ENCODE measurements around the gene CASKIN2.
"Not testable (repeated sequence)": the region's sequence is repeated elsewhere in the genome, so short reads cannot be mapped to it uniquely, and the experiment has no call there.

Gene CASKIN2

DNA sequence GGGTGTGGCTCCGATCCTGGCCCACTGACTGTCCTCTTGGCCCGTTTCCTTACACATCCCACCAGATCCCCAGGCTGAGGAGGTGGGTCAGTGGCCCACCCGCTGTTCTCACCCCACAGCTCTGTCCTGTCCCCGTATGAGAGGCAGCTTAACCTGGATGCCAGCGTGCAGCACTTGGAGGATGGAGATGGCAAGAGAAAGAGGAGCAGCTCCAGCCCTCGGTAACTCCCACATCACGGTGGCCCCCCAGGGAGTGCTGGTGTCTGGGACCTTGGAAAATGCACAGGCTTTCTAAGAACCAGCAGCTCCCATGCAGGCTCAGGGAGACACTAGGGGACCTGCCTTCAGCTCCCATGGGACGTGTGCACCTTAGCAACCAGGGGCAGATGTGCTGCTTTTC, 6.0 kb upstream of the CASKIN2 start:
- no peak for DNase-seq

DNA sequence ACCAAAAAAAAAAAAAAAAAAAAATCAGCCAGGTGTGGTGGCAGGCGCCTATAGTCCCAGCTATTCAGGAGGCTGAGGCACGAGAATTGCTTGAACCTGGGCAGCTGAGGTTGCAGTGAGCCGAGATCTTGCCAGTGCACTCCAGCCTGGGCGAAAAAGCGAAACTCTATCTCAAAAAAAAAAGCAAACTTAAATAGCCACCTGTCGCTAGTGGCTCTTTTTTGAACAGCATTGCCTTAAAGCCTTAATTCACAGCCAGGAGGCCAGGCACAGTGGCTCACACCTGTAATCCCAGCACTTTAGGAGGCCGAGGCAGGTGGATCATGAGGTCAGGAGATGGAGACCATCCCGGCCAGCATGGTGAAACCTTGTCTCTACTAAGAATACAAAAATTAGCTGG, 5.1 kb upstream of the CASKIN2 start:
- DNase-seq: not testable (repeated sequence)

DNA sequence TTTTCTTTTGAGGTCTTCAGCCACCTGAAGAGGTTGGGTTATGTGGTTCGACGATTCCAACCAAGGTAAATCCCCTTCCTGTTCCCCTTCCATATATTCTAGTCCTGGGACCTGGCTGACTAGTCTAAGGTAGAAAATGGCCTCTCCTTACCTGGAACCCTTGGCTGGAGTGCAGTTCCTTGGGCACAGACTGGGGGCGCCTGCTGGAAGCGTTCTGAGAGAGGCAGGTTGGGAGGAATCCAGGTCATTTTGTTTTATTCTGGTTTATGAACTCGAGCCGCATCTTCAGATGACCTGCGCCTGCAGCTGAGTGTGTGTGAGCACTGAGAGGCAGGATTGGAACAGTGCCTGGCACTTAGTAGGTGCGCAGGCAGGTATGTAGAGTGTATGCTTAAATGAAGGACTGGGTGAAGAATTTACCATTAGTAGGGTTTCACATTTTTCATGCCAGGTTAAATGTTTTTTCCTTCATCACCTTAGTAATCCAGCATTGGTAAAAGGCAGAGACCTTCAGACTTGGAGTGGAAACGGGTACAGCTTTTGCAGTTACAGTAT, 3.7 kb upstream of the CASKIN2 start:
- DNase-seq: no peak

DNA sequence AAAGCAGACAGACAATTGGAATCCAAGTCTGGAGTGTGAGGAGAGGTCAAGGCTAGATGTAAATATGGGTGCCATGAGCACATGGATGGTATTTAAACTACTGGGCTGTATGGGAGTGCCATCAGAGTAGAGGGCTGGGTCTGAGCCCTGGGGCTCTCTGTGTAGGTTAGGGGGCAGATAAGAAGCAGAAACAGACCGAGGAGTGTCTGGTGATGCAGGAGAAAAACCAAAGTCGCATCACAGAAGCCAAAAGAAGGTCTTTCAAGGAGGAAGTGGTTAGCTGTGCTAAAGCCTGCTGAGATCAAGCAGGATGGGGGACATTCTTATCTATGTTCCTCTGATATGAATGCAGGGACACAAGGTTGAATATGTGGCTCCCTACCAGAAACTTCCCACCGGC, 2.9 kb upstream of the CASKIN2 start:
- no peak for DNase-seq

DNA sequence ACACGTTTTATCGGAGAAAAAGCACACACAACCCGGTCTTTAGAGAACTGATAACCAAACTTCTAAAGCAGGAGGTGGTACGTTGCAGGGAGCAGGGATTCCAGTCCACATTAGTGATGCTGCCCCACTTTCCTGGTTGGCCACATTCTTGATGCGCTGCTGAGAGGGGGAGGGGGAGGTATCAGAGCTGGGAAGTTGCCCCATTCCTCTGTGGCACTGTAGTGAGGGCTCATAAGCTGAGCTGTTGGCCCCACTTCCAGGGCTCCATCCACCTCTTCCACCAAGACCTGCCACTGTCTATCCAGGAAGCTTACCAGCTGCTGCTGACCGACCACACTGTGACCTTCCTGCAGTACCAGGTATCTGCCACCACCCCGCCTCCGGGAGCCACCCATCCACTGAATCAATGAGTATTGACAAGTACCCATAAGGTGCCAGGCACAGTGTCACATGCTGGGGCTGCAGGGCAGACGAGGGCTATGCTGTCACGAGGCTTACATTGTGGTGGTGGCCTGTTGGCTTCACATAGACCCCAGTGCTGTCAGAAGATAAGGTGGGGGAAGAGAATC, 2.0 kb upstream of the CASKIN2 start:
- no peak for DNase-seq

DNA sequence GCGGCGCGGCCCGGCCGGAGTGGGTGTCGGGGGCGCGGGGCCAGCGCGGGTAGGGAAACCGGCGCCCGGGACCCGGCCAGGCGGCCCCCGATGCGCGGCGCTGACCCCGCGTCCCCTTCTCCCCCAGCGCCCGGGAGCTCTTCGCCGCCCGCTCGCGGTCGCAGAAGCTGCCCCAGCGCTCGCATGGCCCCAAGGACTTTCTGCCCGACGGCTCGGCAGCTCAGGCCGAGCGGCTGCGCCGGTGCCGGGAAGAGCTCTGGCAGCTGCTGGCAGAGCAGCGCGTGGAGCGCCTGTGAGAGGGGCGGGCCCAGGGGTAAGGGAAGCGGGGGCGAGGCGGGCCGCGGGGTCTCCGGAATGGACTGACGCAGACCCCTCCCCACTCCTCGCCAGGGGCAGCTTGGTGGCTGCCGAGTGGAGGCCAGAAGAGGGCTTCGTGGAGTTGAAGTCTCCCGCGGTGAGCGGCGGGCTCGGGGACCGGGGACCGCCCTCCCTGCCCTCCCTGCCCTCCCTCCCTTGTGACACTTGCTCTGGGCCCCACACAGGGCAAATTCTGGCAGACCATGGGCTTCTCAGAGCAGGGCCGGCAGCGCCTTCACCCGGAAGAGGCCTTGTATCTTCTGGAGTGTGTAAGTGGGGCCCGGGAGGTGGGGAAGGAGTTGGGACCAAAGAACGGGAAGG, 1.4 kb upstream of the CASKIN2 start:
- peak in 1 of 2 donors; percentile 41 for DNase-seq

DNA sequence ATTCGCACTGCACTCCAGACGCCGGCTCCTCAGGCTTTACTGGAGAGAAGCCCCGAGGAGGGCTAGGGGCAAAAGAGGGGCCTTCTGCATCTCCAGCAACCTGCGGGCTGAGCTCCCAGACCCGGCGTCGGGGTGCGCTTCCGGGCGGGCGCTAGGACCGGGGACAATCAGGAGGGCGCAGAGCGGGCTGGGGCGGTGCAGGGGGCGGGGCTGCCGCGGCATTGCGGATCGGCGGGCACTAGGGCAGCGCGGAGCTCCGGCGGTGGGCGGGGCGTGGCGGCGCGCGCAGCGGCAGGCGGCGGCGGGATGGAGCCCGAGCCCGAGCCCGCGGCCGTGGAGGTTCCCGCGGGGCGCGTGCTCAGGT, 900 bp upstream of the CASKIN2 start, which contains the start of gene TSEN54:
TSEN54 (plus strand) TSS at position 274 of the 364 bp plus-strand sequence; CDS start at position 307, 33 bp downstream.
- peak; percentile 91 to 96 for DNase-seq

DNA sequence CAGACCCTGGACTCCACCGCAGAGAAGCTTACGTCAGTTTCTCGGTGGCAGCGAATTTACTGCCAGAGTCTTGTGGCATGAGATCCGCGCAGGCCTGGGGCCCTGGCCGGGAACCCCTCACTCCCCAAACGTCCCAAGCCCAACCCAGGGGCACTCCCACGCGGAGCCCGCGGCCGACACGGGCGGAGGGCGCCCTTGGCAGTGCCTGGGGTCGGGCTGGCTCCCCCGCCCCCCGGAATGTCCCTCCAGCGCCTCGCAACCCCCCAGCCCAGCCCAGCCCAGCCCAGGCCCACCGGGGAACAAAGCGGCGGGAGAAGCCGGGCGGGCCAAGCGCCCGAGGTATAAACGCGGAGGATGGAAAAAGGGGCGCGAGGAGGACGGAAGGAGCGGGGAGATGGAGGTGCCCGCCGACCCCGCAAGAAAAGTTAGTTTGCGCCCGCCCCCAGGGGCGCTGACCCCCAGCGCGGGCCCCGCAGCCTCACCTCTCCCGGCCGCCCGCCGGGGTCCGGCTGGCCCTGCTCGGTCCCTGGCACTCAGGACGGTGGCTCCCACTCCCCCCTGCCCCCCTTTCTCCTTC, 330 bp downstream of the CASKIN2 start:
- DNase-seq: no peak

DNA sequence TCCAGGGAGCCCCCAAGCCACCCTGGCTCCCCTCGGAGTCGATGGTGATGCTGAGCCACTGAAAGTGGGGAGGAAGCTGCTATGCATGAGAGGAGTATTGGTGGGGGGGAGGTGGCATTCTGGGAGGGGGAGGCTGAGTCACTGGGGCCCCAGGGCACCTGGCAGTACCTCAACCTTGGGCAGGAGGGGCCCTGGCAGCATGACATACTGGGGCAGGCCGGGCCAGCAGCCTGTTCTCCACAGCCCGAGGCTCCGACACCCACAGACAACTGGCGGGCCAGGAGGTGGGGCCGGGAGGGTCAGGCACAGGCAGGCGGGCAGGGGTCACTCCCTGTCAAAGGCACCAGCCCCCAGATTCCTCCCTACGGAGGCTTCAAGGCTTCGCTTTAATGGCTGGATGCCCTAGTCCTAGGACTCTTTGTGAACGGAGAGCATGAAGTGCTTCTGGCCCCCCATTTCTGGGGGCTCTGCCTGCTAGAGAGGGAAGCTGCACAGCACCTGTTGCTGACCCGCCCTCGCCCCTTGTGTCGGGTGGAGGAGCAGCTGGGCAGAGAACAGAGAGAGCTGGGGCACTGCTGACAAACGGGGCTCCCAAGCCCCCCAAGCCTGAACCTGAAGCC, 928 bp downstream of the CASKIN2 start:
- DNase-seq: no peak

DNA sequence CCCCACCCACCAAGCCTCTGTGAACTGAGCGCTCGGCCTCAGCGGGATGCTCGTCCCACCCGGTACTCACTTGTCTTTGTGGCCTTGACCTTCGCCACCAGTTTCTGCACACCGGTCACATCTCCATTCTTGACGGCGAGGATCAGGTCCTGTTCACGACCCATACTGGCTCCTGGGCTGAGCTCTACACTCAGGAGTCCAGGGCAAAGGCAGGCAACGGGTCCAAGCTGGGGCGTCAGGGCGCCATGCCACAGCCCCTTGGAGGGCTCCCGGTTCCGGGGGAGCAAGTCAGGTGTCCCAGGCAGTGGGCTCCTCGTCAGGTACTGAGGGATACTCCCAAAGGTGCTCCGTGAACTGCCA, 1.7 kb downstream of the CASKIN2 start:
- DNase-seq: no peak

DNA sequence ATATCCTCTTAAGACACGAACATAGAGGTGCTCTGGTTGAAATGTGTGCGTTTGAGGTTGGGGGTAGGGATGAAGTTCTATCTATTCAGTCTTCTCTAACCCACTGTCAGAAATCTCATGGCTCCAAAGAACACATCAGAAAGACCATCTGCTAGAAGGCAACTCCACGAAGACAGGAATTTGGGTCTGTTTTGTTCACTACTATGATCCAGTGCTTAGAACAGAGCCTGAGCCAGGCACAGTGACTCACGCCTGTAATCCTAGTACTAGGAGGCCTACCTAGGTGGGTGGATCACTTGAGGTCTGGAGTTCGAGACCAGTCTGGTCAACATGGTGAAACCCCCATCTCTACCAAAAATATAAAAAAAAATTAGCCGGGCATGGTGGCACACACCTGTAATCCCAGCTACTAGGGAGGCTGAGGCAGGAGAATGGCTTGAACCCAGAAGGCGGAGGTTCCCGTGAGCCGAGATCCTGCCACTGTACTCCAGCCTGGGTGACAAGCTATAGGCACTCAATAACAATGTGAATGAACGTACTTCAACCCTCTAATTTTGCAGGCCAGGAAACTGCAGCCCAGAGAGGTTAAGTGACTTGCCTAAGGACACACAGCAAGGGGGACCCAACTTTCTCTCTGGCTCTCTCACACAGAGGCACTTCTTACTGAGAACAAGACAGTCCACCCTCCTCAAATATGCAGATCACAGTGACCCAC, 2.3 kb downstream of the CASKIN2 start:
- DNase-seq: no peak

DNA sequence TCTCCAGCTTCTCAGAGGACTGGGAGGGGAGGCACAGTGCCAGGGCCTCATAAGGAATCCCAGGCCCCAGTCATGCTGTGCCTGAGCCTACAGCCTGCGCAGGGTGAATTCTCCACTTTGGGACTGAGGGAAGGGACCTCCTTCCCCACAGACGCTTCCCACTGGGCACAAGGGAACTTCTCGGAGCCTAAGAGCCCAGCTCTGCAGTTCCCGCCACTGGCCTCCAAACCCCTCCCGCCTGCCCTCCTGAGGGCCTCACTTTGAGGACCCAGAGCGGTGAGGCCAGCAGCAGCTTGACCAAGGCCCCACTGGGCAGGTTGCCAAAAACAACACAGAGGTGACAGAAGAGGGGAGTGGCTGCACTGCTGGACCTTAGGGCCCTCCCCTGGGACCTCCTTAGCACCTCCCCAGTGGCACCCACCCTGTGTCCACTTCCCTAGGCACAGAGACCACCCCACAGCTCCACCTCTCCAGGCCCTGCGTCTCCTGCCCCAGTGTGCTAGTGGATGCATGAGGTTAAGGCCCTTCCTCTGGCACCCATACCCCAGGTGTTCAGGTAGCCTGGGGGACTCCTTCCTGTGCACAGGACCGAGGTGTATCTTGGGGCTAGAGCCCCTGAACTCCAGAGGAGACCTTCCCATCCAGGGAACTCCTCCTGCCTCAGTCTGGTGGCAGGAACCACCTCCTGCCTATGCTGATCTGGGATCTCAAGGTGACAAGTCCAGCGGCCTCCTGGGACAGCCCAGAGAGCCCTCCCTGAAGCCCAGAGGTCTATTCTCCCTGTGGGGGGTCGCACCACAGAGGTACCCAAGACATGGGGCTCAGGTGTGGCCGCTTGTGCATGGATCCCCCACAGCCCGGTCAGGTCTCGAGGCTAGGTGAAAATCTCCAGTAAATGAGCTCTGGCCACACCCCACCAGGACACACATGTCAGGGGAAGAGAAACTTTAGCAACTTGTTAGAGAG, 3.4 kb downstream of the CASKIN2 start:
- no peak for DNase-seq

DNA sequence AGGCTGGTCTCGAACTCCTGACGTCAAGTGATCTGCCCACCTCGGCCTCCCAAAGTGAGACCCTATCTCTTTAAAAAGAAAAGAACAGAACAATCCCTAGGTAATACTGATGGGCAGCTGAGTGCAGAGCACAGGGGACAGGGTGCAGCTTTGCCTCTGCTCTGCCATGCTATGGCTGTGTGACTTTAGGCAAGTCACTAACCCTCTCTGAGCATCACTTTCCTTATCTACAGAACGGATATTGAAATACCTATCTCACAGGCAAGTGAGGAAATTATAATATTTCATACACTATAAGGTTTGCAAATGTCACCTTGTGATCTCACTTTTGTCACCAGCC, 4.1 kb downstream of the CASKIN2 start:
- DNase-seq: no peak

DNA sequence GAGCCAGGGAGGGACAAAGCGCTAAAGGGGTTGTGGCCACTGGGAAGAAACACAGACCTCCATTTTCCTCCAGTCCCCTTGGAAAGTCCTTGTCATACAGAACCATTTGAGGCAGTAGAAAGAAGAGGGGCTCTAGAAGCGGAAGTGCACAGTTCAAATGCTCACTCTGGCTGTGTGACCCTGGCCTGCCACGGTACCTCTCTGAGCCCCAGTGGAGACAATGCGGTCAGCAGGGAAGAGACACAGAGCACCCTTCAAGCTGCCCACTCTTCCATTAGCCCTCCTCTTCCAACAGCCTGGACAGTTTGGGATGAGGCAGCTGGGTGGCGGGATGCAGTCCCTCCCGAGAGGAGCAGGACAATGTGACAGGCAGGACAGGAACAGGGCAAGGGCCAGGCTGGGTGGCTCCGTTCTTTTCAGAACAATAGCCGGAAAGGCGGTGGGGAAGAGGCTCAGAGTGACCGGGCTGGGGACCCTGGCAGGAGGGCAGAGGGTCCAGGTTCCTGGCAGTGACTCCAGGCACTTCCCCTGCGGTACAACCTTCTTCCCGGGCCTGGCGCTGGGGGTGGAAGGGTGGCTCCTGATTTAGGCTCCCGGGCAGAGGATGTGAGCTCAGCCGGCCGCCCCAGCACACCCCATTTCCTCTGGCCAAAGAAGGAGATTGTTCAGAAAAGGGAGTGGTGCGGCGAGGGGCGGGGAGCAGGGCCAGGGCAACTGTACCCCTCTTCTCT, 5.6 kb downstream of the CASKIN2 start:
- DNase-seq: no peak

DNA sequence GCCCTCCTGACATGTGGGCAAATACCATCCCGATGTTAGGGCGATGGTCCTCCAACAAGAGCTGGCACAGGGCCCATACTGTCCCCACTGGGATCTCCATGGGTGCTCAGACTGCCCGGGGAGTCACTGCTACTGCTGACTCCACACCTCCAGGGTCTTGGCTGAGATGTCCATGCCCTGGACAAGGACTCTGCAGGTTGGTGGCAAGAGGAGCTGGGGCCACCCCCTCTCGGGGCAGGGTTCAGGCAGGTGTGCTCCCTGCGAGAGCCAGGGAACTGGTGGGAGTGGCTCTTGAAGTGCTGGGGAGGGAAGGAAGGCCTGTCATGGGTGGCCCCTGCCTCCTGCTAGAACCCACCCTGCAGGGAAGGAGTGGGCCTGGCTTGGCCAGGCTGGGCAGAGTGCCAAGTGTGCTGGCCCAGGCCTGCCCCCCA, 6.4 kb downstream of the CASKIN2 start:
- no peak for DNase-seq

DNA sequence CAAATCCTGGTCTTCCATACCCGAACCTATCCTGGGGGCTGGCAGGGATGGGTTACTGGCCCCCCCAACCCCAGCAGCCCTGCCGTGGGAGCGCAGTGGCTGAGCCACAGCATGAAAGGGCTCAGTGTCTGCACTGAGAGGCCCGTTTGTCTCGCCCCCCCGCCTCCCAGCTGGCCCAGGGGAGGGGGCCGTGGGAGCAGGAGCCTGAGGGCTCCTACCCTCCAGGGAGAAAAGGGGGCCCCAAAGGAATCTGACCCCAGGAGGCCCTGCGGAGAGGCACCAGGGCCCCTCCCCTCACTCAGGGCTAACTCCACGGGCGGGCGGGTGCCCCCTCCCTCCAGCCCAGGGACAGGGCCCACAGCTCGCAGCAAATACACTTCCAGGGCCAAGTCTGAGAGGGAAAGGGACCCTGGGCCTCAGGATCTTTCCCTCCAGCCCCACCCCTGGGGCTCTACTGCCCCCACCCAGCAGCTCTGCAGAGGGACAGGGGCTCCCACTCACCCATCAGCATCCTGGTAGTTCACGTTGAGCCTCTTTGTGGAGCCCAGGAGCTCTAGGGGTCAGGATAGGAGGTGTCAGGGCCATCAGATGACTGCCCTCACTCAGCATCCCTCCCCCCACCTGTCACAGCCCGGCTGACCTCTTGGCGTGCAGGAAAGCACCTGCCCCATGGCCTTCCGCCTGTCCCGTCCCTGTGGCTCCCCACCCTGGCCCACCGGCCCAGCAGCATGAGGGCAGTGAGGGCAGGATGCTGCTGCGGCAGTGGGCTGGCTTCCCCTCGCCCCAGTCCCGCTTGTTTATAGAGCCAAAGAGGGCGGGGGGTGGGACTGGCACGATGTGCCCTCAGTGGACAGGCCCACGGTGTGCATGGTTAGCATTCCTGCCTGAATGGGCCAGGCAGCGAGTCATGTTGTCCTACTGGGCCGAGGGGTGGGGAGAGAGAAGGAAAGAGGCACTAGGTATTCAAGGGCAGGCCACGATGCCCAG, 7.3 kb downstream of the CASKIN2 start:
- DNase-seq: no peak

DNA sequence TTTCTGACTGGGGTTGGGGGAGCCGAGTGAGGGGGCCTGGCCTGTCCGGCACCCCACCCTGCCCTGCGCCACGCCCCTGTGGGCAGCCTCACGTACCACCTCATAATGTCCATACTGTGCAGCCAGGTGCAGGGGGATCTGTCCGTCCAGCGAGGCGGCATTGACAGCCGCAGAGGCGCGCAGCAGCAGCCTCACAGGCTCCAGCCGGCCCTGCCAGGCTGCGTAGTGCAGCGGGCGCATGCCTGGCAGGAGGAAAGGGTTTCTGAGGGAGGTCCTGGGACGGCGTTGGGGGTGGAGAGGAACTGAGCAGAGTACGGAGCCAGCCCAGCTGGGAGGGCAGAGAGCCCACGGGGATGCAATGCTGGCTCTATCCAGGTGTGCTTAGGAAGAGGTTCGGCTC, 8.4 kb downstream of the CASKIN2 start:
- DNase-seq: no peak

DNA sequence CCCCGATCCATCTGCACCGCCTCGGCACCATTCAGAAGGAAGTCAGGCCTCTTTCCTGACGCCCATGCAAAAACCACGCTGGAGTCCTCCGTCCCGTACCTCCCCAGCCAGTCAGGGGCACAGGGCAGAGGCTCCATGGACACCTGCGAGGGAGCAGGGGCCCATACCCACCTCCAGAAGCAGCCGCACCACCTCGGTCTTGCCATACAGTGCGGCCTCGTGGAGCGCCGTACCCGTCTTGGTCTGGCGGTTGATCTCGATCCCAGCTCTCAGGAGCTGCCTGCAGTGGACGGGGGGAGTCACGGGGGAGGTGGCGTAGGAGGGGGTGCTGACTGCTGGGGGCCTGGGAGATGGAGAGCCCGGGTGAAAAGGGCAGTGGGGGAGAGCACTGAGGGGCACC, 9.2 kb downstream of the CASKIN2 start:
- DNase-seq: no peak

DNA sequence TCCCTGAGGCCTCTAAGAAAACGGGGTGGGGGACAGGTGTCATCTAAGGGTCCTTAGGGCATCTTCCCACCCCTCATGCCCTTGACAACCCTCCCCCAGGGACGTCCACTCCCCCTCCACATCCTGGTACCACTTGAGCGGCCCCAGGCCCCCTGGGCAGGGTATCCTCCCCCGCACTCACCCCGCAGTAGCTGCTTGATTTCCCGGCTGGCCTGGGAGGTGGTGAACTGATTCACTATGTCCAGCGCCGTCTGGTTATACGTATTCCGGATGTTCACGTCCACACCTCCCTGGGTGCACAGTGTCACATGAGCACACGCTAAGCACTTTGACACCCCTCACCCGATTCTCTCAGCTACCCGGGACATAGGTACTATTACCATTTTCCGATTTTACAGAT, 9.7 kb downstream of the CASKIN2 start:
- no peak for DNase-seq

DNA sequence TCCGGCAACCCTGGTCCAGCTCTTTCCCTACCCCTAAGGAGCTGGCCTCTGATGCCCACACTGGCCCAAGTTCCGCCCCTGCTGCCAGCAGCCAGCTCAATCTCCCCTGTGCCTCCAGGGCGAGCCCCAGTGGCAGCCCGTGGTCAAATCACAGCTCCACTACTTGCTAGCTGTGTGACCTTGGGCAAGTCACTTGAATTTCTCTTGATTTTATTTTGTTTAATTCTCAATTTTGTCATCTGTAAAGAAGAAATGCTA, 10.3 kb downstream of the CASKIN2 start:
- DNase-seq: no peak

Measured in stimulated activated CD4-positive, alpha-beta T cell treated with anti-CD3 and anti-CD28 coated beads, Interleukin-2, amount 100 ng/mL, for 48 hours (primary cell).